Panc1 (cell line): Measurements from ENCODE around the gene RAB14. TPM values are rescaled to one million over a fixed set of nuclear protein-coding genes. Genes with fewer than 3 reads are reported as not detected.
A peak's percentile ranks its signal among the peaks of the same experiment; 100 is the strongest.
"Not testable (repeated sequence)": the region's sequence is repeated elsewhere in the genome, so short reads cannot be mapped to it uniquely, and the experiment has no call there.

Experiments
- ATAC-seq: fragments of 200-7000 bp; cut with Tn5 transposase; 2 replicates; pipeline ENCODE4 v1.9.1; 2020; ENCODE audit warnings: mild to moderate bottlenecking, moderate library complexity
- BruUV-seq: library from RNA; stranded (reverse); fragments of 400-500 nt; replicated peaks from 2 replicates; lab custom pipeline; 2021; lab: Mats Ljungman, UMichigan
- CTCF ChIA-PET: fragments of 300-600 bp; sonication (Branson Sonifier 250); formaldehyde crosslinking; loops from one replicate; lab custom pipeline; 2022; ENCODE audit warnings: antibody characterized with exemption; lab: Charles Lee
- POLR2A ChIA-PET: fragments of 300-600 bp; sonication (Branson Sonifier 250); formaldehyde crosslinking; loops from one replicate; lab custom pipeline; 2022; ENCODE audit warnings: antibody characterized with exemption; lab: Charles Lee
- DNase-seq: peaks from one replicate; pipeline ENCODE4 v3.0.0-alpha.2; 2010; ENCODE audit warnings: low read depth, low spot score
- H3K27ac ChIP-seq: 2 replicates; pipeline ENCODE4 v1.5.1; 2011; ENCODE audit warnings: mild to moderate bottlenecking, low read length, inconsistent platforms
- H3K27me3 ChIP-seq: fragments of 200-500 bp; sonication (Bioruptor generic); 2 replicates; pipeline ENCODE4 v1.6.0; 2014; ENCODE audit warnings: low read length, inconsistent platforms; ENCODE audit not compliant: control insufficient read depth, insufficient read depth
- H3K36me3 ChIP-seq: fragments of 200-500 bp; sonication (Bioruptor generic); 2 replicates; pipeline ENCODE4 v1.5.1; 2014; ENCODE audit warnings: inconsistent platforms, mild to moderate bottlenecking, low read length, moderate library complexity; ENCODE audit not compliant: control insufficient read depth, insufficient read depth
- H3K4me1 ChIP-seq: 2 replicates; pipeline ENCODE4 v1.5.1; 2011; ENCODE audit warnings: inconsistent platforms, mild to moderate bottlenecking, low read length, moderate library complexity; ENCODE audit not compliant: control insufficient read depth, insufficient read depth
- H3K4me3 ChIP-seq, 2 experiments: 2 replicates each; pipeline ENCODE4 v1.5.1; 2011 to 2012; ENCODE audit warnings: low read depth in 2 of 2, low read length in 2 of 2, mild to moderate bottlenecking in 2 of 2, inconsistent platforms in 1 of 2, moderate library complexity in 1 of 2
- H3K9me3 ChIP-seq: fragments of 200-500 bp; sonication (Bioruptor generic); 2 replicates; pipeline ENCODE4 v1.5.1; 2014; ENCODE audit warnings: low read depth, mild to moderate bottlenecking, inconsistent platforms, low read length, moderate library complexity; ENCODE audit not compliant: control insufficient read depth, insufficient read depth
- POLR2AphosphoS5 ChIP-seq: IDR thresholded peaks from 2 replicates; pipeline ENCODE4 v1.6.1; 2012; ENCODE audit warnings: mild to moderate bottlenecking, low read depth, low read length, moderate library complexity
- SIN3A ChIP-seq: IDR thresholded peaks from 2 replicates; pipeline ENCODE4 v1.6.1; 2012; ENCODE audit warnings: low read depth, mild to moderate bottlenecking, low read length, moderate library complexity, borderline replicate concordance; ENCODE audit not compliant: insufficient read depth
- TCF7L2 ChIP-seq: IDR thresholded peaks from 2 replicates; pipeline ENCODE4 v1.6.1; 2011; ENCODE audit warnings: mild to moderate bottlenecking, low read depth, low read length, inconsistent platforms
- in situ Hi-C: cut with HindIII; loops from 2 replicates; pipeline ENCODE4 v1.10.0; 2016; ENCODE audit warnings: low sequenced_read_pairs, low pct_unique_long_range_greater_than_20kb
- intact Hi-C: fragments of 100-400 bp; cut with micrococcal nuclease; formaldehyde crosslinking; loops from one replicate; pipeline ENCODE4 v1.10.0; 2022; ENCODE audit not compliant: unreplicated experiment
- total RNA-seq: library from RNA; stranded (reverse); gene quantifications from one replicate; pipeline ENCODE4 v1.2.1, GENCODE V29; 2021; ENCODE audit not compliant: unreplicated experiment
- TF ChIP-seq, protein P1 (sequence below), 2 experiments: IDR thresholded peaks; 2 replicates each; pipeline ENCODE4 v1.6.1; 2011 to 2012; ENCODE audit warnings: low read depth in 2 of 2, control low read depth in 1 of 2, low read length in 1 of 2, mild to moderate bottlenecking in 1 of 2, moderate library complexity in 1 of 2; ENCODE audit not compliant: insufficient read depth in 1 of 2
- TF ChIP-seq, protein P2 (sequence below): fragments of 450-650 bp; IDR thresholded peaks from 2 replicates; pipeline ENCODE4 v1.5.1; 2017; ENCODE audit warnings: mild to moderate bottlenecking

The RAB14 gene
- total RNA-seq, 1 experiment from 2014 or later: 42.7 TPM

- POLR2A ChIA-PET: no interaction called here
- intact Hi-C loops (no loop called here), in situ Hi-C loops (no loop called here)
- no peaks in the 10 kb centered on the region for H3K27me3 ChIP-seq
- no peak overlapping the region for H3K27ac ChIP-seq
- ATAC-seq: no peak
- TF ChIP-seq, protein P1, sequence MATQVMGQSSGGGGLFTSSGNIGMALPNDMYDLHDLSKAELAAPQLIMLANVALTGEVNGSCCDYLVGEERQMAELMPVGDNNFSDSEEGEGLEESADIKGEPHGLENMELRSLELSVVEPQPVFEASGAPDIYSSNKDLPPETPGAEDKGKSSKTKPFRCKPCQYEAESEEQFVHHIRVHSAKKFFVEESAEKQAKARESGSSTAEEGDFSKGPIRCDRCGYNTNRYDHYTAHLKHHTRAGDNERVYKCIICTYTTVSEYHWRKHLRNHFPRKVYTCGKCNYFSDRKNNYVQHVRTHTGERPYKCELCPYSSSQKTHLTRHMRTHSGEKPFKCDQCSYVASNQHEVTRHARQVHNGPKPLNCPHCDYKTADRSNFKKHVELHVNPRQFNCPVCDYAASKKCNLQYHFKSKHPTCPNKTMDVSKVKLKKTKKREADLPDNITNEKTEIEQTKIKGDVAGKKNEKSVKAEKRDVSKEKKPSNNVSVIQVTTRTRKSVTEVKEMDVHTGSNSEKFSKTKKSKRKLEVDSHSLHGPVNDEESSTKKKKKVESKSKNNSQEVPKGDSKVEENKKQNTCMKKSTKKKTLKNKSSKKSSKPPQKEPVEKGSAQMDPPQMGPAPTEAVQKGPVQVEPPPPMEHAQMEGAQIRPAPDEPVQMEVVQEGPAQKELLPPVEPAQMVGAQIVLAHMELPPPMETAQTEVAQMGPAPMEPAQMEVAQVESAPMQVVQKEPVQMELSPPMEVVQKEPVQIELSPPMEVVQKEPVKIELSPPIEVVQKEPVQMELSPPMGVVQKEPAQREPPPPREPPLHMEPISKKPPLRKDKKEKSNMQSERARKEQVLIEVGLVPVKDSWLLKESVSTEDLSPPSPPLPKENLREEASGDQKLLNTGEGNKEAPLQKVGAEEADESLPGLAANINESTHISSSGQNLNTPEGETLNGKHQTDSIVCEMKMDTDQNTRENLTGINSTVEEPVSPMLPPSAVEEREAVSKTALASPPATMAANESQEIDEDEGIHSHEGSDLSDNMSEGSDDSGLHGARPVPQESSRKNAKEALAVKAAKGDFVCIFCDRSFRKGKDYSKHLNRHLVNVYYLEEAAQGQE (IDR thresholded peaks at IDR 0.05; ENCODE audit: insufficient read depth in 1 of 2, low read depth in 2 of 2, low read length in 1 of 2): no peak
- TF ChIP-seq POLR2AphosphoS5 (no peak), SIN3A (no peak), TCF7L2 (no peak)
- TF ChIP-seq, protein P2, sequence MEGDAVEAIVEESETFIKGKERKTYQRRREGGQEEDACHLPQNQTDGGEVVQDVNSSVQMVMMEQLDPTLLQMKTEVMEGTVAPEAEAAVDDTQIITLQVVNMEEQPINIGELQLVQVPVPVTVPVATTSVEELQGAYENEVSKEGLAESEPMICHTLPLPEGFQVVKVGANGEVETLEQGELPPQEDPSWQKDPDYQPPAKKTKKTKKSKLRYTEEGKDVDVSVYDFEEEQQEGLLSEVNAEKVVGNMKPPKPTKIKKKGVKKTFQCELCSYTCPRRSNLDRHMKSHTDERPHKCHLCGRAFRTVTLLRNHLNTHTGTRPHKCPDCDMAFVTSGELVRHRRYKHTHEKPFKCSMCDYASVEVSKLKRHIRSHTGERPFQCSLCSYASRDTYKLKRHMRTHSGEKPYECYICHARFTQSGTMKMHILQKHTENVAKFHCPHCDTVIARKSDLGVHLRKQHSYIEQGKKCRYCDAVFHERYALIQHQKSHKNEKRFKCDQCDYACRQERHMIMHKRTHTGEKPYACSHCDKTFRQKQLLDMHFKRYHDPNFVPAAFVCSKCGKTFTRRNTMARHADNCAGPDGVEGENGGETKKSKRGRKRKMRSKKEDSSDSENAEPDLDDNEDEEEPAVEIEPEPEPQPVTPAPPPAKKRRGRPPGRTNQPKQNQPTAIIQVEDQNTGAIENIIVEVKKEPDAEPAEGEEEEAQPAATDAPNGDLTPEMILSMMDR: no peak
- peaks cover 17% of the 10 kb centered on the region for H3K4me1 ChIP-seq
- no peaks in the 10 kb centered on the region for H3K9me3 ChIP-seq
- no peak for DNase-seq
- H3K4me3 ChIP-seq: no peak overlapping the region
- CTCF ChIA-PET: interaction anchor here (0.6 kb wide), 1 partner anchor 21 kb away, joined by 4 read pairs; no protein-coding TSS in a partner anchor
- H3K36me3 ChIP-seq: peaks cover 2% of the 10 kb centered on the region; the same call in 1 of the 2 replicates
- no TSS peak for BruUV-seq
These were observed 21.6 kb downstream of the RAB14 start for GRCh38 chr9:121179930-121180681.

GRCh38 chr9:121179373-121179721 lies 22.3 kb downstream of the RAB14 start:
- TSS peak; percentile 49 for BruUV-seq

GRCh38 chr9:121178676-121179372 lies 22.8 kb downstream of the RAB14 start:
- DNase-seq (no peak), ATAC-seq (no peak)
- no peaks in the 10 kb centered on the region for H3K9me3 ChIP-seq
- peaks cover 2% of the 10 kb centered on the region; the same call in 1 of the 2 replicates for H3K36me3 ChIP-seq
- H3K4me3 ChIP-seq: no peak overlapping the region
- no TSS peak for BruUV-seq
- no peaks in the 10 kb centered on the region for H3K27me3 ChIP-seq
- ChIA-PET CTCF (no interaction called here), POLR2A (no interaction called here)
- intact Hi-C loops (no loop called here), in situ Hi-C loops (no loop called here)
- TF ChIP-seq TCF7L2: no peak
- TF ChIP-seq POLR2AphosphoS5: no peak
- TF ChIP-seq, protein P1 (IDR thresholded peaks at IDR 0.05; ENCODE audit: insufficient read depth in 1 of 2, low read depth in 2 of 2, low read length in 1 of 2): no peak
- TF ChIP-seq SIN3A: no peak
- TF ChIP-seq, protein P2: no peak
- H3K27ac ChIP-seq: no peak overlapping the region
- H3K4me1 ChIP-seq: peaks cover 8% of the 10 kb centered on the region

More at GRCh38 chr9:121179373-121179721, 22.3 kb downstream of the RAB14 start:
- H3K9me3 ChIP-seq, POLR2A ChIA-PET, in situ Hi-C loops, H3K36me3 ChIP-seq, H3K27me3 ChIP-seq, DNase-seq, intact Hi-C loops, H3K27ac ChIP-seq, H3K4me3 ChIP-seq, ATAC-seq, CTCF ChIA-PET: not testable (repeated sequence)
- H3K4me1 ChIP-seq: peaks cover 13% of the 10 kb centered on the region
